HCT116 (cell line): Measurements from ENCODE around the gene DHCR24. TPM values are rescaled to one million over a fixed set of nuclear protein-coding genes. Genes with fewer than 3 reads are reported as not detected.

Experiments used
- ATAC-seq: fragments of 200-7000 bp; cut with Tn5 transposase; 2 replicates; pipeline ENCODE4 v1.9.1; 2020; ENCODE audit warnings: mild to moderate bottlenecking, moderate library complexity
- BruUV-seq: library from RNA; stranded (reverse); fragments of 400-500 nt; replicated peaks from 2 replicates; lab custom pipeline; 2021; lab: Mats Ljungman, UMichigan
- CTCF ChIA-PET: fragments of 300-600 bp; sonication (Branson Sonifier 250); formaldehyde crosslinking; loops from one replicate; lab custom pipeline; 2021; ENCODE audit warnings: antibody characterized with exemption; lab: Charles Lee
- POLR2A ChIA-PET: fragments of 300-600, 350-600 bp; sonication (Branson Sonifier 250); formaldehyde crosslinking; loops from one replicate; lab custom pipeline; 2021; ENCODE audit warnings: antibody characterized with exemption; lab: Charles Lee
- RAD21 ChIA-PET, 2 experiments: fragments of 300-600 bp; sonication (Branson Sonifier 250); formaldehyde crosslinking; loops; one replicate each; lab custom pipeline; 2023; ENCODE audit warnings: low total read pairs in 2 of 2; ENCODE audit not compliant: uncharacterized antibody in 2 of 2, unreplicated experiment in 2 of 2, low non-redundant PET in 1 of 2; lab: Charles Lee
- DNase-seq: peaks from one replicate; pipeline ENCODE4 v3.0.0-alpha.2; 2010; ENCODE audit warnings: low read depth, low spot score
- H2AFZ ChIP-seq: fragments of 200-600 bp; shearing (Covaris generic), sonication (generic); 2 replicates; pipeline ENCODE4 v1.6.1; 2017; ENCODE audit warnings: low read depth, mixed run types, mixed read lengths, antibody characterized with exemption, low read length; ENCODE audit not compliant: poor library complexity, severe bottlenecking
- H3K27ac ChIP-seq: 2 replicates; pipeline ENCODE4 v1.5.1; 2012; ENCODE audit warnings: low read depth, low read length
- H3K27me3 ChIP-seq: fragments of 200-600 bp; sonication (generic); 2 replicates; pipeline ENCODE4 v1.6.1; 2016; ENCODE audit warnings: mixed run types, low read length, mixed read lengths; ENCODE audit not compliant: insufficient read depth
- H3K36me3 ChIP-seq, 2 experiments: fragments of 200-500 bp in 1 of 2; fragments of 200-600 bp in 1 of 2; sonication (Bioruptor generic) in 1 of 2; sonication (generic) in 1 of 2; 2 replicates each; pipeline versions ENCODE4 v1.5.1 to v1.6.1; 2014 to 2016; ENCODE audit warnings: low read length in 2 of 2, inconsistent platforms in 1 of 2, mixed read lengths in 1 of 2, mixed run types in 1 of 2; ENCODE audit not compliant: insufficient read depth in 2 of 2, control insufficient read depth in 1 of 2
- H3K4me1 ChIP-seq, 2 experiments: fragments of 200-600 bp in 1 of 2; sonication (generic) in 1 of 2; 2 replicates each; pipeline versions ENCODE4 v1.5.1 to v1.6.1; 2012 to 2017; ENCODE audit warnings: low read length in 2 of 2, inconsistent platforms in 1 of 2, mild to moderate bottlenecking in 1 of 2, mixed read lengths in 1 of 2, mixed run types in 1 of 2, moderate library complexity in 1 of 2; ENCODE audit not compliant: insufficient read depth in 2 of 2, control insufficient read depth in 1 of 2
- H3K4me2 ChIP-seq: fragments of 200-600 bp; sonication (generic); 2 replicates; pipeline ENCODE4 v1.6.1; 2017; ENCODE audit warnings: mixed run types, low read length, mixed read lengths
- H3K4me3 ChIP-seq, 2 experiments: fragments of 200-600 bp in 1 of 2; sonication (generic) in 1 of 2; replicated peaks in 1 of 2; 2 replicates each; pipeline ENCODE4 v1.5.1; 2011 to 2016; ENCODE audit warnings: low read length in 2 of 2, control low read depth in 1 of 2, low read depth in 1 of 2, mild to moderate bottlenecking in 1 of 2, mixed read lengths in 1 of 2, mixed run types in 1 of 2
- H3K79me2 ChIP-seq: fragments of 200-600 bp; sonication (generic); 2 replicates; pipeline ENCODE4 v1.6.1; 2017; ENCODE audit warnings: mild to moderate bottlenecking, mixed run types, low read length, moderate library complexity, mixed read lengths; ENCODE audit not compliant: insufficient read depth
- H3K9ac ChIP-seq: fragments of 200-600 bp; sonication (generic); 2 replicates; pipeline ENCODE4 v1.6.1; 2016; ENCODE audit warnings: low read length, mixed read lengths
- H3K9me2 ChIP-seq: fragments of 200-600 bp; sonication (generic), shearing (Covaris generic); 2 replicates; pipeline ENCODE4 v1.6.1; 2017; ENCODE audit warnings: mixed run types, mild to moderate bottlenecking, moderate library complexity; ENCODE audit not compliant: insufficient read depth
- H3K9me3 ChIP-seq, 2 experiments: fragments of 200-500 bp in 1 of 2; fragments of 200-600 bp in 1 of 2; sonication (Bioruptor generic) in 1 of 2; sonication (generic) in 1 of 2; 2 replicates each; pipeline ENCODE4 v1.6.1; 2014 to 2017; ENCODE audit warnings: low read length in 2 of 2, mixed read lengths in 2 of 2, inconsistent platforms in 1 of 2, low read depth in 1 of 2, mild to moderate bottlenecking in 1 of 2, mixed run types in 1 of 2, moderate library complexity in 1 of 2; ENCODE audit not compliant: control insufficient read depth in 1 of 2, insufficient read depth in 1 of 2
- H4K20me1 ChIP-seq: fragments of 200-600 bp; sonication (generic), shearing (Covaris generic); 2 replicates; pipeline ENCODE4 v1.6.1; 2017; ENCODE audit warnings: mixed run types, mild to moderate bottlenecking, moderate library complexity; ENCODE audit not compliant: insufficient read depth
- CBX3 ChIP-seq: IDR thresholded peaks from 2 replicates; pipeline ENCODE4 v1.6.1; 2012; ENCODE audit warnings: low read depth
- EGR1 ChIP-seq: IDR thresholded peaks from 2 replicates; pipeline ENCODE4 v1.6.1; 2012; ENCODE audit warnings: low read depth
- ELF1 ChIP-seq: IDR thresholded peaks from 2 replicates; pipeline ENCODE4 v1.6.1; 2012; ENCODE audit warnings: low read depth, borderline replicate concordance
- EZH2phosphoT487 ChIP-seq: fragments of 200-600 bp; IDR thresholded peaks from 2 replicates; pipeline ENCODE4 v1.6.1; 2018; ENCODE audit warnings: antibody characterized with exemption, borderline replicate concordance
- FOSL1 ChIP-seq: IDR thresholded peaks from 2 replicates; pipeline ENCODE4 v1.6.1; 2012; ENCODE audit warnings: low read depth
- JUND ChIP-seq: IDR thresholded peaks from 2 replicates; pipeline ENCODE4 v1.6.1; 2012
- MAX ChIP-seq: IDR thresholded peaks from 2 replicates; pipeline ENCODE4 v1.6.1; 2012
- POLR2AphosphoS5 ChIP-seq: IDR thresholded peaks from 2 replicates; pipeline ENCODE4 v1.6.1; 2011; ENCODE audit warnings: mild to moderate bottlenecking, low read depth, low read length, moderate library complexity
- RAD21 ChIP-seq: IDR thresholded peaks from 2 replicates; pipeline ENCODE4 v1.6.1; 2012; ENCODE audit warnings: low read depth, mild to moderate bottlenecking
- REST ChIP-seq: IDR thresholded peaks from 2 replicates; pipeline ENCODE4 v1.6.1; 2012; ENCODE audit warnings: low read depth
- SIN3A ChIP-seq: IDR thresholded peaks from 2 replicates; pipeline ENCODE4 v1.6.1; 2012; ENCODE audit warnings: low read depth
- SP1 ChIP-seq: IDR thresholded peaks from 2 replicates; pipeline ENCODE4 v1.6.1; 2012; ENCODE audit warnings: low read depth
- SRF ChIP-seq: IDR thresholded peaks from 2 replicates; pipeline ENCODE4 v1.6.1; 2012; ENCODE audit warnings: low read depth
- YY1 ChIP-seq: IDR thresholded peaks from 2 replicates; pipeline ENCODE4 v1.6.1; 2011; ENCODE audit warnings: low read length, low read depth, moderate library complexity, mild to moderate bottlenecking; ENCODE audit not compliant: insufficient replicate concordance; ENCODE audit errors: extremely low read depth
- intact Hi-C: fragments of 100-400 bp; cut with micrococcal nuclease; formaldehyde crosslinking; loops from 2 replicates; pipeline ENCODE4 v1.10.0; 2022
- total RNA-seq: library from RNA; stranded (reverse); gene quantifications from one replicate; pipeline ENCODE4 v1.2.1, GENCODE V29; 2021; ENCODE audit not compliant: unreplicated experiment
- TF ChIP-seq, protein P1 (sequence below), 3 experiments: fragments of 200-600 bp in 1 of 3; sonication (generic) in 1 of 3; IDR thresholded peaks in 2 of 3; conservative IDR thresholded peaks in 1 of 3; 2 replicates each; pipeline ENCODE4 v1.5.1; 2012 to 2017; ENCODE audit warnings: low read depth in 2 of 3, low read length in 2 of 3, antibody characterized with exemption in 1 of 3, borderline replicate concordance in 1 of 3, control low read depth in 1 of 3, mild to moderate bottlenecking in 1 of 3, mixed read lengths in 1 of 3, mixed run types in 1 of 3, moderate library complexity in 1 of 3; ENCODE audit not compliant: insufficient read depth in 1 of 3
- TF ChIP-seq, protein P2 (sequence below): IDR thresholded peaks from 2 replicates; pipeline ENCODE4 v1.6.1; 2011; ENCODE audit warnings: mild to moderate bottlenecking, low read length, moderate library complexity; ENCODE audit not compliant: insufficient replicate concordance; ENCODE audit errors: extremely low read depth

Gene DHCR24
- total RNA-seq, 1 experiment from 2014 or later: 132 TPM

GRCh38 chr1:54818461-54819194 is 68.4 kb downstream of the DHCR24 start:
- H4K20me1 ChIP-seq: no peaks in the 10 kb centered on the region
- no peak overlapping the region for H3K9ac ChIP-seq
- no peaks in the 10 kb centered on the region for H3K9me3 ChIP-seq
- ChIA-PET CTCF (no interaction called here), RAD21 (no interaction called here), POLR2A (no interaction called here)
- ATAC-seq: no peak
- DNase-seq: no peak
- no peaks in the 10 kb centered on the region for H3K4me1 ChIP-seq
- H3K27me3 ChIP-seq: no peaks in the 10 kb centered on the region
- no peak overlapping the region for H3K4me3 ChIP-seq
- no peak overlapping the region for H2AFZ ChIP-seq
- H3K36me3 ChIP-seq: no peaks in the 10 kb centered on the region
- no peak overlapping the region for H3K4me2 ChIP-seq
- TF ChIP-seq EGR1 (no peak), RAD21 (no peak), POLR2AphosphoS5 (no peak), SP1 (no peak), SRF (no peak), SIN3A (no peak), YY1 (no peak), JUND (no peak), ELF1 (no peak), CBX3 (no peak), EZH2phosphoT487 (no peak), MAX (no peak), FOSL1 (no peak), REST (no peak)
- TF ChIP-seq, protein P1, sequence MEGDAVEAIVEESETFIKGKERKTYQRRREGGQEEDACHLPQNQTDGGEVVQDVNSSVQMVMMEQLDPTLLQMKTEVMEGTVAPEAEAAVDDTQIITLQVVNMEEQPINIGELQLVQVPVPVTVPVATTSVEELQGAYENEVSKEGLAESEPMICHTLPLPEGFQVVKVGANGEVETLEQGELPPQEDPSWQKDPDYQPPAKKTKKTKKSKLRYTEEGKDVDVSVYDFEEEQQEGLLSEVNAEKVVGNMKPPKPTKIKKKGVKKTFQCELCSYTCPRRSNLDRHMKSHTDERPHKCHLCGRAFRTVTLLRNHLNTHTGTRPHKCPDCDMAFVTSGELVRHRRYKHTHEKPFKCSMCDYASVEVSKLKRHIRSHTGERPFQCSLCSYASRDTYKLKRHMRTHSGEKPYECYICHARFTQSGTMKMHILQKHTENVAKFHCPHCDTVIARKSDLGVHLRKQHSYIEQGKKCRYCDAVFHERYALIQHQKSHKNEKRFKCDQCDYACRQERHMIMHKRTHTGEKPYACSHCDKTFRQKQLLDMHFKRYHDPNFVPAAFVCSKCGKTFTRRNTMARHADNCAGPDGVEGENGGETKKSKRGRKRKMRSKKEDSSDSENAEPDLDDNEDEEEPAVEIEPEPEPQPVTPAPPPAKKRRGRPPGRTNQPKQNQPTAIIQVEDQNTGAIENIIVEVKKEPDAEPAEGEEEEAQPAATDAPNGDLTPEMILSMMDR (IDR thresholded peaks at IDR 0.05 in 2 of 3, conservative IDR thresholded peaks at IDR 0.05 in 1 of 3; ENCODE audit: borderline replicate concordance in 1 of 3, insufficient read depth in 1 of 3, low read depth in 2 of 3, low read length in 2 of 3): no peak
- TF ChIP-seq, protein P2, sequence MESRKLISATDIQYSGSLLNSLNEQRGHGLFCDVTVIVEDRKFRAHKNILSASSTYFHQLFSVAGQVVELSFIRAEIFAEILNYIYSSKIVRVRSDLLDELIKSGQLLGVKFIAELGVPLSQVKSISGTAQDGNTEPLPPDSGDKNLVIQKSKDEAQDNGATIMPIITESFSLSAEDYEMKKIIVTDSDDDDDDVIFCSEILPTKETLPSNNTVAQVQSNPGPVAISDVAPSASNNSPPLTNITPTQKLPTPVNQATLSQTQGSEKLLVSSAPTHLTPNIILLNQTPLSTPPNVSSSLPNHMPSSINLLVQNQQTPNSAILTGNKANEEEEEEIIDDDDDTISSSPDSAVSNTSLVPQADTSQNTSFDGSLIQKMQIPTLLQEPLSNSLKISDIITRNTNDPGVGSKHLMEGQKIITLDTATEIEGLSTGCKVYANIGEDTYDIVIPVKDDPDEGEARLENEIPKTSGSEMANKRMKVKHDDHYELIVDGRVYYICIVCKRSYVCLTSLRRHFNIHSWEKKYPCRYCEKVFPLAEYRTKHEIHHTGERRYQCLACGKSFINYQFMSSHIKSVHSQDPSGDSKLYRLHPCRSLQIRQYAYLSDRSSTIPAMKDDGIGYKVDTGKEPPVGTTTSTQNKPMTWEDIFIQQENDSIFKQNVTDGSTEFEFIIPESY: no peak
- no peak overlapping the region for H3K27ac ChIP-seq
- no peaks in the 10 kb centered on the region for H3K79me2 ChIP-seq
- no TSS peak for BruUV-seq
- intact Hi-C loops: no loop called here
- no peaks in the 10 kb centered on the region for H3K9me2 ChIP-seq
